GM12878 (cell line): ENCODE results near the gene PLCG2. TPM values are rescaled to one million over a fixed set of nuclear protein-coding genes. Genes with fewer than 3 reads are reported as not detected.

Experiments used
- ATAC-seq: fragments of 200-7000 bp; cut with Tn5 transposase; 3 replicates; pipeline ENCODE4 v1.9.1; 2020; ENCODE audit warnings: mild to moderate bottlenecking, moderate library complexity
- BruUV-seq: library from RNA; stranded (reverse); fragments of 400-500 nt; replicated peaks from 2 replicates; lab custom pipeline; 2021; lab: Mats Ljungman, UMichigan
- CTCF ChIA-PET: fragments of 300-600 bp; sonication (Branson Sonifier 250); formaldehyde crosslinking; extraction: SDS; loops from one replicate; lab custom pipeline; 2021; ENCODE audit warnings: inconsistent platforms; lab: Yijun Ruan, JAX
- POLR2A ChIA-PET: fragments of 350-600 bp; formaldehyde crosslinking; extraction: SDS; loops from one replicate; lab custom pipeline; 2021; ENCODE audit warnings: inconsistent platforms; lab: Charles Lee
- RAD21 ChIA-PET: fragments of 300-600 bp; sonication (Branson Sonifier 250); formaldehyde crosslinking; loops from one replicate; lab custom pipeline; 2023; ENCODE audit warnings: antibody characterized with exemption; ENCODE audit not compliant: unreplicated experiment; lab: Charles Lee
- SMC1A ChIA-PET: fragments of 300-600 bp; sonication (Branson Sonifier 250); formaldehyde crosslinking; loops from one replicate; lab custom pipeline; 2023; ENCODE audit not compliant: unreplicated experiment, uncharacterized antibody; lab: Charles Lee
- DNase-seq: peaks from one replicate; pipeline ENCODE4 v3.0.0-alpha.2; 2011; ENCODE audit warnings: low read depth, low spot score
- FAIRE-seq: peaks from 3 replicates; lab custom pipeline; 2011; peaks lifted over from hg19 to GRCh38; lab: Jason Lieb, UNC
- H2AFZ ChIP-seq: 2 replicates; pipeline ENCODE4 v1.6.0; 2011; ENCODE audit warnings: low read depth, low read length, control low read depth; ENCODE audit not compliant: control insufficient read depth
- H3K27ac ChIP-seq: 2 replicates; pipeline ENCODE4 v1.5.1; 2011; ENCODE audit warnings: control low read depth; ENCODE audit not compliant: control insufficient read depth, insufficient read depth
- H3K27me3 ChIP-seq, 2 experiments: replicated peaks in 1 of 2; 2 replicates each; pipeline versions ENCODE4 v1.6.0 to v1.6.1; 2011; ENCODE audit warnings: low read length in 1 of 2; ENCODE audit not compliant: control insufficient read depth in 2 of 2, insufficient read depth in 2 of 2
- H3K36me3 ChIP-seq, 2 experiments: 2 replicates each; pipeline ENCODE4 v1.5.1; 2011; ENCODE audit warnings: low read length in 1 of 2; ENCODE audit not compliant: control insufficient read depth in 2 of 2, insufficient read depth in 2 of 2
- H3K4me1 ChIP-seq: 2 replicates; pipeline ENCODE4 v1.6.1; 2011; ENCODE audit warnings: mild to moderate bottlenecking, low read length, moderate library complexity, mixed read lengths; ENCODE audit not compliant: control insufficient read depth, insufficient read depth
- H3K4me2 ChIP-seq: 2 replicates; pipeline ENCODE4 v1.6.0; 2011; ENCODE audit warnings: control low read depth; ENCODE audit not compliant: control insufficient read depth, insufficient read depth
- H3K4me3 ChIP-seq: fragments of 200-600 bp; sonication (generic); 2 replicates; pipeline ENCODE4 v1.5.1; 2016
- H3K79me2 ChIP-seq: 2 replicates; pipeline ENCODE4 v1.6.0; 2011; ENCODE audit warnings: low read length; ENCODE audit not compliant: control insufficient read depth, insufficient read depth
- H3K9ac ChIP-seq: 2 replicates; pipeline ENCODE4 v1.8.0; 2011; ENCODE audit warnings: low read length, control low read depth, mixed read lengths; ENCODE audit not compliant: control insufficient read depth, insufficient read depth
- H3K9me3 ChIP-seq: replicated peaks from 3 replicates; pipeline ENCODE4 v1.5.1; 2011; ENCODE audit warnings: mild to moderate bottlenecking, low read length; ENCODE audit not compliant: control insufficient read depth, insufficient read depth
- H4K20me1 ChIP-seq: 2 replicates; pipeline ENCODE4 v1.6.0; 2011; ENCODE audit not compliant: control insufficient read depth, insufficient read depth
- CREM ChIP-seq: IDR thresholded peaks from 2 replicates; pipeline ENCODE4 v1.6.1; 2014; ENCODE audit warnings: antibody characterized with exemption, low read depth
- CUX1 ChIP-seq: IDR thresholded peaks from 2 replicates; pipeline ENCODE4 v1.6.1; 2012; ENCODE audit warnings: improper control_type of control experiment, low read depth, low read length; ENCODE audit not compliant: insufficient replicate concordance
- SMARCA5 ChIP-seq: fragments of 450-650 bp; IDR thresholded peaks from 2 replicates; pipeline ENCODE4 v1.6.1; 2017; ENCODE audit warnings: mild to moderate bottlenecking
- TBL1XR1 ChIP-seq: IDR thresholded peaks from 2 replicates; pipeline ENCODE4 v1.6.1; 2012; ENCODE audit warnings: low read depth, low read length, improper control_type of control experiment
- WGBS: methylation state at CpG from one replicate; pipeline ENCODE4 v1.1.6; 2016; ENCODE audit warnings: low lambda C conversion rate; ENCODE audit not compliant: insufficient replicate concordance, insufficient coverage; ENCODE audit errors: missing lambda C conversion rate; 5-methylcytosine and 5-hydroxymethylcytosine counted together
- in situ Hi-C: fragments of 300-500 bp; cut with MboI; formaldehyde crosslinking; loops from 9 replicates; pipeline ENCODE4 v1.14.3; 2018; ENCODE audit warnings: mixed read lengths
- intact Hi-C: fragments of 100-400 bp; cut with micrococcal nuclease; formaldehyde crosslinking; loops from one replicate; pipeline ENCODE4 v1.14.2; 2022; ENCODE audit not compliant: unreplicated experiment
- polyA plus RNA-seq, 11 experiments: library from polyadenylated mRNA; depleted of rRNA in 4 of 11; unstranded in 6 of 11; stranded (reverse) in 5 of 11; fragments of >200 nt; fragmentation: Nextera tagmentation in 4 of 11; fragmentation: Illumina TruSeq in 1 of 11; extraction: Ambion mirVana in 4 of 11; extraction: Trizol in 1 of 11; gene quantifications; 1 replicate in 1 of 11; 2 replicates in 10 of 11; pipeline versions ENCODE4 v1.2.1 to v1.2.3, GENCODE V29; 2011 to 2016; ENCODE audit warnings: inconsistent platforms in 2 of 11, missing spikeins in 2 of 11, low read depth in 1 of 11
- total RNA-seq, 4 experiments: library from RNA; depleted of rRNA in 3 of 4; stranded (reverse); fragments of >200 nt in 3 of 4; fragmentation: Illumina TruSeq in 1 of 4; extraction: Trizol in 1 of 4; gene quantifications; 2 replicates each; pipeline versions ENCODE4 v1.2.1 to v1.2.3, GENCODE V29; 2013 to 2021

Gene PLCG2
- total and polyA plus RNA-seq, 10 of the 15 experiments (the other 5 are each of a cell fraction or from before 2014, with no cell fraction given): 47.6 to 256 (median 149) TPM

- ChIA-PET CTCF (interaction anchor here (0.7 to 1.6 kb wide), 3 partner anchors 16 to 77 kb away, joined by 3 to 5 read pairs (median 3); no protein-coding TSS in a partner anchor), POLR2A (interaction anchor here (0.9 to 1.7 kb wide), 3 partner anchors 17 to 29 kb away, joined by 3 to 5 read pairs (median 4); no protein-coding TSS in a partner anchor), RAD21 (interaction anchor here (1.3 to 5.8 kb wide), 6 partner anchors 10 to 59 kb away, joined by 4 to 67 read pairs (median 9); partner anchors contain the start of gene PLCG2), SMC1A (interaction anchor here (0.6 to 8.4 kb wide), 6 partner anchors 8 to 59 kb away, joined by 3 to 135 read pairs (median 75); no protein-coding TSS in a partner anchor)
- H3K36me3 ChIP-seq: peaks cover 4% of the 10 kb centered on the region in 2 experiments; a peak in 2 of 4 replicates
- H3K4me3 ChIP-seq: peak overlapping the region; percentile 53
- no peak for DNase-seq
- H3K9me3 ChIP-seq: peaks cover 2% of the 10 kb centered on the region; the same call in 1 of the 3 replicates
- intact Hi-C loops (loop anchor here (5.0 to 10.0 kb wide), 2 partner anchors 57 to 330 kb away; no protein-coding TSS in a partner anchor), in situ Hi-C loops (no loop called here)
- H3K4me1 ChIP-seq: peaks cover 78% of the 10 kb centered on the region
- no peak for FAIRE-seq
- H3K27ac ChIP-seq: peak overlapping the region; percentile 98
- H3K79me2 ChIP-seq: peaks cover 91% of the 10 kb centered on the region
- WGBS: 74% methylated on average over 5 of the region's 5 CpGs
- H3K4me2 ChIP-seq: peak overlapping the region; percentile 79
- no peak overlapping the region for H2AFZ ChIP-seq
- H4K20me1 ChIP-seq: no peaks in the 10 kb centered on the region
- no TSS peak for BruUV-seq
- TF ChIP-seq TBL1XR1: 0 out of 2 replicates have a peak, but pooled peaks have one; percentile 4
- TF ChIP-seq CREM: peak; percentile 23; the same call in 1 of the 2 replicates
- no peak for TF ChIP-seq CUX1
- TF ChIP-seq SMARCA5: 0 out of 2 replicates have a peak, but pooled peaks have one; percentile 32
- no peak for ATAC-seq
- peak overlapping the region; percentile 84 for H3K9ac ChIP-seq
- H3K27me3 ChIP-seq: no peaks in the 10 kb centered on the region
Measured at GRCh38 chr16:81814751-81815428, 35.8 kb downstream of the PLCG2 start.
